Adrenal gland (tissue), 12 donors: Measurements from ENCODE around the gene VSX2. TPM values are rescaled to one million over a fixed set of nuclear protein-coding genes. Genes with fewer than 3 reads are reported as not detected.

Experiments
- DNase-seq, 7 donors: peaks; one replicate each; pipeline ENCODE4 v3.0.0-alpha.2; 2019 to 2020
- H3K27ac ChIP-seq, 5 donors: fragments of 200-600 bp; sonication (generic) in 4 of 5; 1 replicate in 3 of 5; 2 replicates in 2 of 5; pipeline versions ENCODE4 v1.5.1 to v1.8.0; 2016 to 2020; ENCODE audit warnings: mild to moderate bottlenecking in 1 of 5
- H3K27me3 ChIP-seq: fragments of 200-600 bp; 2 replicates; pipeline ENCODE4 v1.8.0; 2021
- H3K36me3 ChIP-seq, 2 donors: fragments of 200-600 bp; replicated peaks in 1 of 2; 1 replicate in 1 of 2; 2 replicates in 1 of 2; pipeline versions ENCODE4 v1.5.1 to v1.8.0; 2018 to 2022
- H3K4me1 ChIP-seq, 2 donors: fragments of 200-600 bp; replicated peaks in 1 of 2; 1 replicate in 1 of 2; 2 replicates in 1 of 2; pipeline versions ENCODE4 v1.5.1 to v1.8.0; 2018 to 2021
- H3K4me3 ChIP-seq, 4 donors: fragments of 200-600 bp; sonication (generic) in 3 of 4; one replicate each; pipeline ENCODE4 v1.5.1; 2016 to 2018
- H3K9me3 ChIP-seq, 3 donors: fragments of 200-600 bp; sonication (generic) in 1 of 3; replicated peaks in 1 of 3; 1 replicate in 2 of 3; 2 replicates in 1 of 3; pipeline versions ENCODE4 v1.5.1 to v1.8.0; 2016 to 2021
- POLR2A ChIP-seq, 2 donors: fragments of 450-650 bp; IDR thresholded peaks; one replicate each; pipeline ENCODE4 v1.6.1; 2017; ENCODE audit warnings: antibody characterized with exemption in 2 of 2, mild to moderate bottlenecking in 2 of 2, moderate library complexity in 1 of 2
- WGBS, 4 donors: extraction: QIAGEN DNeasy Blood & Tissue Kit in 2 of 4; methylation state at CpG; one replicate each; pipeline versions ENCODE4 v1.1.5 to v1.1.7; 2013 to 2017; 5-methylcytosine and 5-hydroxymethylcytosine counted together
- intact Hi-C, 2 donors: fragments of 100-400 bp; cut with DNase I; formaldehyde crosslinking; loops; one replicate each; pipeline versions ENCODE4 v1.14.1 to v1.15.0; 2022 to 2023
- polyA plus RNA-seq, 3 donors: library from polyadenylated mRNA; stranded (reverse); fragments of 200-250 nt in 2 of 3; fragments of 350-450 nt in 1 of 3; fragmentation: Illumina TruSeq in 1 of 3; extraction: RNeasy Lipid Tissue Mini Kit (QIAGEN cat#74804) in 1 of 3; gene quantifications; one replicate each; pipeline ENCODE4 v1.2.3, GENCODE V29; 2013 to 2014
- total RNA-seq, 9 donors: library from RNA; depleted of rRNA in 4 of 9; stranded (reverse); fragments of >200 nt in 4 of 9; fragments of 120-200 nt in 1 of 9; fragmentation: NEBNext Ultra II Directional in 1 of 9; extraction: Animal tissue kit (Norgen Biotek cat#: 25700) in 1 of 9; gene quantifications; one replicate each; pipeline versions ENCODE4 v1.1.0 to v1.2.4, GENCODE V29; 2013 to 2023
- TF ChIP-seq, protein P1 (sequence below), 6 experiments: fragments of 450-650 bp in 4 of 6; fragments of 200-600 bp in 2 of 6; sonication (generic) in 1 of 6; IDR thresholded peaks; 1 replicate in 5 of 6; 2 replicates in 1 of 6; pipeline versions ENCODE4 v1.5.1 to v1.8.0; 2016 to 2021; ENCODE audit warnings: antibody characterized with exemption in 6 of 6, mild to moderate bottlenecking in 2 of 6, moderate library complexity in 1 of 6
- donor health status: healthy with polysubstance abuse.
- donor health status: Bipolar disorder and iron deficiency.
- donor health status: DM: yes; HTN: yes; CAD: no.
- donor health status: DM: no; HTN: no; CAD: no.
- donor health status: DM: no; HTN: no; CAD: no.
- donor health status: DM: yes; HTN: yes; CAD: no.

Gene VSX2
- total and polyA plus RNA-seq, 12 donors: not detected

- H3K27ac ChIP-seq: no peak overlapping the region
- H3K9me3 ChIP-seq: no peaks in the 10 kb centered on the region
- DNase-seq: no peak
- H3K4me1 ChIP-seq: no peaks in the 10 kb centered on the region
- no peaks in the 10 kb centered on the region for H3K36me3 ChIP-seq
- intact Hi-C loops: no loop called here
- no peak overlapping the region for H3K4me3 ChIP-seq
- 78 to 90% (median 84%) methylated on average over 1 of the region's 1 CpG for WGBS, 4 donors
- no peak for TF ChIP-seq POLR2A (IDR thresholded peaks at IDR 0.05)
- TF ChIP-seq, protein P1, sequence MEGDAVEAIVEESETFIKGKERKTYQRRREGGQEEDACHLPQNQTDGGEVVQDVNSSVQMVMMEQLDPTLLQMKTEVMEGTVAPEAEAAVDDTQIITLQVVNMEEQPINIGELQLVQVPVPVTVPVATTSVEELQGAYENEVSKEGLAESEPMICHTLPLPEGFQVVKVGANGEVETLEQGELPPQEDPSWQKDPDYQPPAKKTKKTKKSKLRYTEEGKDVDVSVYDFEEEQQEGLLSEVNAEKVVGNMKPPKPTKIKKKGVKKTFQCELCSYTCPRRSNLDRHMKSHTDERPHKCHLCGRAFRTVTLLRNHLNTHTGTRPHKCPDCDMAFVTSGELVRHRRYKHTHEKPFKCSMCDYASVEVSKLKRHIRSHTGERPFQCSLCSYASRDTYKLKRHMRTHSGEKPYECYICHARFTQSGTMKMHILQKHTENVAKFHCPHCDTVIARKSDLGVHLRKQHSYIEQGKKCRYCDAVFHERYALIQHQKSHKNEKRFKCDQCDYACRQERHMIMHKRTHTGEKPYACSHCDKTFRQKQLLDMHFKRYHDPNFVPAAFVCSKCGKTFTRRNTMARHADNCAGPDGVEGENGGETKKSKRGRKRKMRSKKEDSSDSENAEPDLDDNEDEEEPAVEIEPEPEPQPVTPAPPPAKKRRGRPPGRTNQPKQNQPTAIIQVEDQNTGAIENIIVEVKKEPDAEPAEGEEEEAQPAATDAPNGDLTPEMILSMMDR (IDR thresholded peaks at IDR 0.05): no peak
- no peaks in the 10 kb centered on the region for H3K27me3 ChIP-seq
These were observed 33.4 kb upstream of the VSX2 start for GRCh38 chr14:74205882-74206281.

DNA sequence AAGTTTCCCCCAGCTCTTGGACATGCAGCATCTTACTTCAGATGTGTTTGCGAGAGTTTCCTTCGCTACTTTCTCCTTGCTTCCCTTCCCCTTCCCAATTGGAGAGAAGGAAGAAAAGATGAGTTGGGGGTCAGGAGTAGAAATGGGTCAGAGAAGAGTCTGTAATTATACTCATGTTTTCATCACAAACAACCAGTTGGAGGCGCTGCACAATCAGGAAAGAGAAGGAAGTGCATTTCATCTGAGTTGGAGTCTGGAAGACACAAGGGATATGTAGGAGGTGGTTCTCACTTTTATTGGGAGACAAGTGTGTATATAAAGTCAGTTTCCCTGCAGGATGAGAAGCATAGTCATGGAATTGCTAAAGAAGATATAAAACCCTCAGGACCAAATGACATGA, 31.3 kb upstream of the VSX2 start:
- intact Hi-C loops: no loop called here
- H3K27me3 ChIP-seq: no peaks in the 10 kb centered on the region
- 79 to 92% (median 88%) methylated on average over 3 of the region's 3 CpGs for WGBS, 4 donors
- H3K27ac ChIP-seq: no peak overlapping the region
- DNase-seq: peak in 1 of 7 donors; percentile 5
- no peaks in the 10 kb centered on the region for H3K36me3 ChIP-seq
- H3K9me3 ChIP-seq: no peaks in the 10 kb centered on the region
- H3K4me1 ChIP-seq: no peaks in the 10 kb centered on the region
- no peak overlapping the region for H3K4me3 ChIP-seq
- TF ChIP-seq, protein P1 (IDR thresholded peaks at IDR 0.05): no peak
- no peak for TF ChIP-seq POLR2A (IDR thresholded peaks at IDR 0.05)

DNA sequence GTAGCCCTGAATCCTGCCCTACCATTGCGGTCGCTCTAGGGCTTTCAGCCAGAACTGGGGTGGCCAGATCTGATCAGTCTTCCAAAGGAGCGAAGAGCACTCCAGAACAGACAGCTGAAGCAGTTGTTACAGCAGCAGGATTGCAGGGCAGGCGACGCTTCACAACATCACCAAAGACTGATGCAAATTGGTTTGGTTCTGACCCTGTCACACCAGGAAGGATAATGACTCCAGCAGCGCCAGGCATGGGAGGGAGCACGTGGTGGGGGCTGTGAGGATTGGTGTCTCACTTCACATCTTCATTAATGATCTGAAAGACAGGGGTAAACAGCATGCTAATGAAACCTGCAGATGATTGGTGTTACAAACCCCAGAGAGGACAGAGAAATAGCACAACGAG, 30.6 kb upstream of the VSX2 start:
- WGBS, 4 donors: 69 to 78% (median 76%) methylated on average over 8 of the region's 8 CpGs
- TF ChIP-seq, protein P1 (IDR thresholded peaks at IDR 0.05): no peak
- no peak for TF ChIP-seq POLR2A (IDR thresholded peaks at IDR 0.05)
- Histone ChIP-seq H3K36me3 (no peaks in the 10 kb centered on the region), H3K4me3 (no peak overlapping the region), H3K4me1 (no peaks in the 10 kb centered on the region), H3K27me3 (no peaks in the 10 kb centered on the region), H3K9me3 (no peaks in the 10 kb centered on the region), H3K27ac (no peak overlapping the region)
- intact Hi-C loops: no loop called here
- peak in 1 of 7 donors; percentile 31 for DNase-seq

DNA sequence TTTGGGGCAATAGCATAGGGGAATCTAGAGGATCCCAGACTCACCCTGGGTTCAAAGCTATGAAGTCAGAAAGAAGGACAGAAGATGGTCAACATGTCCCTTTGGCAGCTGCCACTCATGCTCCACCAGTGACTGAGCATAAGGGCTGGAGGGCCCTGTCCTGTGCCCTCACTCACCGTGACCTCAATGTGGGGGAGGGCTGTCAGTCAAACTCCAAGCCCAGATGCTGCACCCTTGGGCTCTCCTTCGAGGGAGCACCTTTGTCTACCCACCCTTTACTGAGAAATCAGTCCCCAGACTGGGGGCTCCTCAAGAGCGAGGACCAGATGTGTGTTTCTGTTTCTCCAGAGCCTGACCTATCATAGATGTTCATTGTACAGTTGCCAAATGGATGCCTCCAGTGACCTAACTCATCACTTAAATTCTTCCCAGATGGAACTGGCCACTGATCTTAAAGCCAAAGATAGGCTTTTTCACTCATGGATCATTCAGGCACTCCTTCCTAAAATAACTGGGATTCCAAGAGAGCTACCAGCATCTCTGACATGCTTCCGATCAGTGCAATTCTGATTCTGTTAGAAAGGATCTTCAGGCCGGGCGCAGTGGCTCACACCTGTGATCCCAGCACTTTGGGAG, 27.2 kb upstream of the VSX2 start:
- peak in 1 of 7 donors; percentile 10 for DNase-seq
- no peaks in the 10 kb centered on the region for H3K36me3 ChIP-seq
- H3K4me1 ChIP-seq: no peaks in the 10 kb centered on the region
- no peak for TF ChIP-seq POLR2A (IDR thresholded peaks at IDR 0.05)
- TF ChIP-seq, protein P1 (IDR thresholded peaks at IDR 0.05): no peak
- intact Hi-C loops: no loop called here
- H3K9me3 ChIP-seq: no peaks in the 10 kb centered on the region
- H3K27me3 ChIP-seq: no peaks in the 10 kb centered on the region
- H3K4me3 ChIP-seq: no peak overlapping the region
- no peak overlapping the region for H3K27ac ChIP-seq
- WGBS, 4 donors: 81 to 88% (median 85%) methylated on average over 6 of the region's 6 CpGs
